GM12891 (cell line): ENCODE measurements around the gene KCNMA1.

ENCODE experiments used
- POLR2A ChIP-seq: IDR thresholded peaks from 2 replicates; pipeline ENCODE4 v1.6.1; 2011; ENCODE audit warnings: low read depth, low read length, control low read depth
- POLR2AphosphoS5 ChIP-seq: IDR thresholded peaks from 2 replicates; pipeline ENCODE4 v1.6.1; 2011; ENCODE audit warnings: low read depth, low read length, control low read depth

- TF ChIP-seq POLR2AphosphoS5 (no peak), POLR2A (no peak)
Measured at GRCh38 chr10:77157248-77158019, 480.2 kb downstream of the KCNMA1 start.
